Ovary (tissue), 3 donors: ENCODE measurements around the gene BET1.

Experiments
- POLR2A ChIP-seq: fragments of 450-650 bp; IDR thresholded peaks from one replicate; pipeline ENCODE4 v1.6.1; 2017; ENCODE audit warnings: antibody characterized with exemption, mild to moderate bottlenecking, moderate library complexity
- TF ChIP-seq, protein P1 (sequence below), 3 donors: fragments of 450-650 bp in 2 of 3; fragments of 200-600 bp in 1 of 3; IDR thresholded peaks; one replicate each; pipeline versions ENCODE4 v1.5.1 to v1.8.0; 2016 to 2022; ENCODE audit warnings: antibody characterized with exemption in 3 of 3, mild to moderate bottlenecking in 1 of 3
- donor health status: DM: no; HTN: no; CAD: no.

DNA sequence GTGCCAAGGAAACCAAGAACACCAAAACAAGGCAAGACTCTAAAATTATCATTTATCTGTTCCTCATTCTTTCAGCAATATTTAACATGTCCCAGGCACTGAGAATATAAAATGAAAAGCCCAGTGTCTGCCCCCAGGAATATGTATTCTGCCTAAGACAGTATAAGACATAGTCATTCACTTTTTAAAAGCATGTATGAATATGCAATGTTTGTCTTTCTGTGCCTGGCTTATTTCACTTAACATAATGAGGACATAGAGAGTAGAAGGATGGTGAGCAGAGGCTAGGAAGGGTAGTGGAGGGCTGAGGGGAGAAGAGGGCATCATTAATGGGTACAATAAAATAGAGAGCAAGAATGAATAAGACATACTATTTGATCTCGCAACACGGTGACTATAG is 44.6 kb upstream of the BET1 start:
- TF ChIP-seq, protein P1, sequence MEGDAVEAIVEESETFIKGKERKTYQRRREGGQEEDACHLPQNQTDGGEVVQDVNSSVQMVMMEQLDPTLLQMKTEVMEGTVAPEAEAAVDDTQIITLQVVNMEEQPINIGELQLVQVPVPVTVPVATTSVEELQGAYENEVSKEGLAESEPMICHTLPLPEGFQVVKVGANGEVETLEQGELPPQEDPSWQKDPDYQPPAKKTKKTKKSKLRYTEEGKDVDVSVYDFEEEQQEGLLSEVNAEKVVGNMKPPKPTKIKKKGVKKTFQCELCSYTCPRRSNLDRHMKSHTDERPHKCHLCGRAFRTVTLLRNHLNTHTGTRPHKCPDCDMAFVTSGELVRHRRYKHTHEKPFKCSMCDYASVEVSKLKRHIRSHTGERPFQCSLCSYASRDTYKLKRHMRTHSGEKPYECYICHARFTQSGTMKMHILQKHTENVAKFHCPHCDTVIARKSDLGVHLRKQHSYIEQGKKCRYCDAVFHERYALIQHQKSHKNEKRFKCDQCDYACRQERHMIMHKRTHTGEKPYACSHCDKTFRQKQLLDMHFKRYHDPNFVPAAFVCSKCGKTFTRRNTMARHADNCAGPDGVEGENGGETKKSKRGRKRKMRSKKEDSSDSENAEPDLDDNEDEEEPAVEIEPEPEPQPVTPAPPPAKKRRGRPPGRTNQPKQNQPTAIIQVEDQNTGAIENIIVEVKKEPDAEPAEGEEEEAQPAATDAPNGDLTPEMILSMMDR (IDR thresholded peaks at IDR 0.05): no peak
- no peak for TF ChIP-seq POLR2A
